GM23338 (cell line): ENCODE measurements around the gene HDAC3. TPM values are rescaled to one million over a fixed set of nuclear protein-coding genes. Genes with fewer than 3 reads are reported as not detected.

Experiments used
- ATAC-seq: fragments of 200-7000 bp; cut with Tn5 transposase; 3 replicates; pipeline ENCODE4 v1.9.1; 2020
- DNase-seq: peaks from one replicate; pipeline ENCODE4 v3.0.0-alpha.2; 2015; ENCODE audit warnings: low spot score
- H2AFZ ChIP-seq: fragments of 200-600 bp; sonication (generic); 2 replicates; pipeline ENCODE4 v1.8.0; 2016; ENCODE audit warnings: antibody characterized with exemption, mild to moderate bottlenecking, moderate library complexity
- H3F3A ChIP-seq: fragments of 200-600 bp; sonication (generic); replicated peaks from 2 replicates; pipeline ENCODE4 v1.8.0; 2017; ENCODE audit warnings: antibody characterized with exemption, mixed run types, low read depth
- H3K27ac ChIP-seq: fragments of 200-600 bp; sonication (generic); 2 replicates; pipeline ENCODE4 v1.6.1; 2016; ENCODE audit warnings: low read depth
- H3K27me3 ChIP-seq: fragments of 200-600 bp; sonication (generic); 2 replicates; pipeline ENCODE4 v1.8.0; 2016; ENCODE audit warnings: mild to moderate bottlenecking, mixed run types, moderate library complexity; ENCODE audit not compliant: insufficient read depth
- H3K36me3 ChIP-seq: fragments of 200-600 bp; sonication (generic); 2 replicates; pipeline ENCODE4 v1.8.0; 2016; ENCODE audit warnings: mild to moderate bottlenecking; ENCODE audit not compliant: insufficient read depth
- H3K4me1 ChIP-seq: fragments of 200-600 bp; sonication (generic); 2 replicates; pipeline ENCODE4 v1.8.0; 2016; ENCODE audit warnings: mild to moderate bottlenecking, moderate library complexity; ENCODE audit not compliant: insufficient read depth
- H3K4me2 ChIP-seq: fragments of 200-600 bp; sonication (generic); 2 replicates; pipeline ENCODE4 v1.7.1; 2017; ENCODE audit warnings: mixed run types
- H3K4me3 ChIP-seq: fragments of 200-600 bp; sonication (generic); 2 replicates; pipeline ENCODE4 v1.6.1; 2016; ENCODE audit warnings: mixed run types
- H3K79me2 ChIP-seq: fragments of 200-600 bp; sonication (generic); replicated peaks from 2 replicates; pipeline ENCODE4 v1.8.0; 2017; ENCODE audit warnings: mild to moderate bottlenecking; ENCODE audit not compliant: insufficient read depth
- H3K9me2 ChIP-seq: fragments of 200-600 bp; sonication (generic); 2 replicates; pipeline ENCODE4 v1.8.0; 2017; ENCODE audit not compliant: insufficient read depth
- H4K20me1 ChIP-seq: fragments of 200-600 bp; sonication (generic); replicated peaks from 2 replicates; pipeline ENCODE4 v1.8.0; 2017; ENCODE audit warnings: mild to moderate bottlenecking; ENCODE audit not compliant: insufficient read depth
- H3K27ac Mint-ChIP-seq: 2 replicates; pipeline ENCODE4 v1.8.0; 2020; ENCODE audit warnings: inconsistent platforms, mild to moderate bottlenecking, moderate library complexity, mixed read lengths
- H3K27me3 Mint-ChIP-seq: 3 replicates; pipeline ENCODE4 v1.8.0; 2022; ENCODE audit warnings: low read depth, mild to moderate bottlenecking, moderate library complexity, mixed read lengths, inconsistent platforms; ENCODE audit not compliant: insufficient read depth, poor library complexity
- H3K36me3 Mint-ChIP-seq: 3 replicates; pipeline ENCODE4 v1.8.0; 2021; ENCODE audit warnings: low read depth, mild to moderate bottlenecking, inconsistent platforms, moderate library complexity, mixed read lengths
- H3K4me1 Mint-ChIP-seq: 3 replicates; pipeline ENCODE4 v1.8.0; 2020; ENCODE audit warnings: mild to moderate bottlenecking, inconsistent platforms, mixed read lengths
- H3K4me3 Mint-ChIP-seq: 3 replicates; pipeline ENCODE4 v1.8.0; 2021; ENCODE audit warnings: moderate library complexity, mild to moderate bottlenecking, inconsistent platforms, mixed read lengths
- H3K9me3 Mint-ChIP-seq: 3 replicates; pipeline ENCODE4 v1.8.0; 2020; ENCODE audit warnings: moderate library complexity, mild to moderate bottlenecking, inconsistent platforms, mixed read lengths
- EZH2 ChIP-seq: fragments of 200-600 bp; sonication (generic); IDR thresholded peaks from one replicate; pipeline ENCODE4 v1.8.0; 2017; ENCODE audit warnings: antibody characterized with exemption, mild to moderate bottlenecking, low read depth; ENCODE audit not compliant: unreplicated experiment
- EZH2phosphoT487 ChIP-seq: fragments of 200-600 bp; sonication (generic); IDR thresholded peaks from one replicate; pipeline ENCODE4 v1.8.1; 2018; ENCODE audit warnings: antibody characterized with exemption; ENCODE audit not compliant: unreplicated experiment
- STAT1 ChIP-seq: IDR thresholded peaks from one replicate; pipeline ENCODE4 v1.6.1; 2016; ENCODE audit warnings: antibody characterized with exemption; ENCODE audit not compliant: unreplicated experiment
- ZNF114 ChIP-seq: fragments of 250-450 bp; sonication (Bioruptor Pico); IDR thresholded peaks from 2 replicates; pipeline ENCODE4 v1.5.0; 2020; ENCODE audit warnings: mild to moderate bottlenecking, moderate library complexity
- polyA plus RNA-seq: library from polyadenylated mRNA; unstranded; fragments of >200 nt; fragmentation: Nextera tagmentation; extraction: Ambion mirVana; gene quantifications from 2 replicates; pipeline ENCODE4 v1.2.1, GENCODE V29; 2016
- total RNA-seq: library from RNA; depleted of rRNA; stranded (reverse); fragments of >200 nt; shearing (Covaris generic); gene quantifications from 2 replicates; pipeline ENCODE4 v1.2.3, GENCODE V29; 2014
- TF ChIP-seq, protein P1 (sequence below): fragments of 250-450 bp; sonication (Bioruptor Pico); IDR thresholded peaks from 2 replicates; pipeline ENCODE4 v1.5.0; 2020; ENCODE audit warnings: mild to moderate bottlenecking, moderate library complexity

HDAC3 gene
- total and polyA plus RNA-seq, 2 experiments from 2014 or later, result 59.2 to 90.0 TPM

DNA sequence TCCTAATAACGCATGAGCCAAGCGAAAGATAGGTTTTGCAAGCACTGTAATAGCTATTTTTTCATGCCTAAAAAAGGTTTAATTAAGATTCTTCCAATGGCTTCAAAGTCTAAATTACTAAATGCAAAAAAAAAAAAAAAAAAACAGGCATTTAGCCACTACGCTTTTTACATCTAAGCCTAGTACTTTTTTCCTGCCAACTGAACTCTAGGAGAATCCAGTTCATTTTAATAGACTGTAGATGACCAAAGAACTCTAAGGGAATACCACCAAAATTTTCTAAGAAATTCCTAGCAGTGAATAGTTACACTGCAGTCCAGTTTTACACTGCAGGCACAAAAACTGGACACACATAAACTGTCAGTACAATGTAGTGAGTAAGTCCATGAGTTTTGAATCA, 27.6 kb downstream of the HDAC3 start (continued):
- TF ChIP-seq, protein P1, sequence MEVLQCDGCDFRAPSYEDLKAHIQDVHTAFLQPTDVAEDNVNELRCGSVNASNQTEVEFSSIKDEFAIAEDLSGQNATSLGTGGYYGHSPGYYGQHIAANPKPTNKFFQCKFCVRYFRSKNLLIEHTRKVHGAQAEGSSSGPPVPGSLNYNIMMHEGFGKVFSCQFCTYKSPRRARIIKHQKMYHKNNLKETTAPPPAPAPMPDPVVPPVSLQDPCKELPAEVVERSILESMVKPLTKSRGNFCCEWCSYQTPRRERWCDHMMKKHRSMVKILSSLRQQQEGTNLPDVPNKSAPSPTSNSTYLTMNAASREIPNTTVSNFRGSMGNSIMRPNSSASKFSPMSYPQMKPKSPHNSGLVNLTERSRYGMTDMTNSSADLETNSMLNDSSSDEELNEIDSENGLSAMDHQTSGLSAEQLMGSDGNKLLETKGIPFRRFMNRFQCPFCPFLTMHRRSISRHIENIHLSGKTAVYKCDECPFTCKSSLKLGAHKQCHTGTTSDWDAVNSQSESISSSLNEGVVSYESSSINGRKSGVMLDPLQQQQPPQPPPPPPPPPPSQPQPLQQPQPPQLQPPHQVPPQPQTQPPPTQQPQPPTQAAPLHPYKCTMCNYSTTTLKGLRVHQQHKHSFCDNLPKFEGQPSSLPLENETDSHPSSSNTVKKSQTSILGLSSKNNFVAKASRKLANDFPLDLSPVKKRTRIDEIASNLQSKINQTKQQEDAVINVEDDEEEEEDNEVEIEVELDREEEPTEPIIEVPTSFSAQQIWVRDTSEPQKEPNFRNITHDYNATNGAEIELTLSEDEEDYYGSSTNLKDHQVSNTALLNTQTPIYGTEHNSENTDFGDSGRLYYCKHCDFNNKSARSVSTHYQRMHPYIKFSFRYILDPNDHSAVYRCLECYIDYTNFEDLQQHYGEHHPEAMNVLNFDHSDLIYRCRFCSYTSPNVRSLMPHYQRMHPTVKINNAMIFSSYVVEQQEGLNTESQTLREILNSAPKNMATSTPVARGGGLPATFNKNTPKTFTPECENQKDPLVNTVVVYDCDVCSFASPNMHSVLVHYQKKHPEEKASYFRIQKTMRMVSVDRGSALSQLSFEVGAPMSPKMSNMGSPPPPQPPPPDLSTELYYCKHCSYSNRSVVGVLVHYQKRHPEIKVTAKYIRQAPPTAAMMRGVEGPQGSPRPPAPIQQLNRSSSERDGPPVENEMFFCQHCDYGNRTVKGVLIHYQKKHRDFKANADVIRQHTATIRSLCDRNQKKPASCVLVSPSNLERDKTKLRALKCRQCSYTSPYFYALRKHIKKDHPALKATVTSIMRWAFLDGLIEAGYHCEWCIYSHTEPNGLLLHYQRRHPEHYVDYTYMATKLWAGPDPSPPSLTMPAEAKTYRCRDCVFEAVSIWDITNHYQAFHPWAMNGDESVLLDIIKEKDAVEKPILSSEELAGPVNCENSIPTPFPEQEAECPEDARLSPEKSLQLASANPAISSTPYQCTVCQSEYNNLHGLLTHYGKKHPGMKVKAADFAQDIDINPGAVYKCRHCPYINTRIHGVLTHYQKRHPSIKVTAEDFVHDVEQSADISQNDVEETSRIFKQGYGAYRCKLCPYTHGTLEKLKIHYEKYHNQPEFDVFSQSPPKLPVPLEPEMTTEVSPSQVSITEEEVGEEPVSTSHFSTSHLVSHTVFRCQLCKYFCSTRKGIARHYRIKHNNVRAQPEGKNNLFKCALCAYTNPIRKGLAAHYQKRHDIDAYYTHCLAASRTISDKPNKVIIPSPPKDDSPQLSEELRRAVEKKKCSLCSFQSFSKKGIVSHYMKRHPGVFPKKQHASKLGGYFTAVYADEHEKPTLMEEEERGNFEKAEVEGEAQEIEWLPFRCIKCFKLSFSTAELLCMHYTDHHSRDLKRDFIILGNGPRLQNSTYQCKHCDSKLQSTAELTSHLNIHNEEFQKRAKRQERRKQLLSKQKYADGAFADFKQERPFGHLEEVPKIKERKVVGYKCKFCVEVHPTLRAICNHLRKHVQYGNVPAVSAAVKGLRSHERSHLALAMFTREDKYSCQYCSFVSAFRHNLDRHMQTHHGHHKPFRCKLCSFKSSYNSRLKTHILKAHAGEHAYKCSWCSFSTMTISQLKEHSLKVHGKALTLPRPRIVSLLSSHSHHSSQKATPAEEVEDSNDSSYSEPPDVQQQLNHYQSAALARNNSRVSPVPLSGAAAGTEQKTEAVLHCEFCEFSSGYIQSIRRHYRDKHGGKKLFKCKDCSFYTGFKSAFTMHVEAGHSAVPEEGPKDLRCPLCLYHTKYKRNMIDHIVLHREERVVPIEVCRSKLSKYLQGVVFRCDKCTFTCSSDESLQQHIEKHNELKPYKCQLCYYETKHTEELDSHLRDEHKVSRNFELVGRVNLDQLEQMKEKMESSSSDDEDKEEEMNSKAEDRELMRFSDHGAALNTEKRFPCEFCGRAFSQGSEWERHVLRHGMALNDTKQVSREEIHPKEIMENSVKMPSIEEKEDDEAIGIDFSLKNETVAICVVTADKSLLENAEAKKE, result no peak
- no peak for TF ChIP-seq STAT1

DNA sequence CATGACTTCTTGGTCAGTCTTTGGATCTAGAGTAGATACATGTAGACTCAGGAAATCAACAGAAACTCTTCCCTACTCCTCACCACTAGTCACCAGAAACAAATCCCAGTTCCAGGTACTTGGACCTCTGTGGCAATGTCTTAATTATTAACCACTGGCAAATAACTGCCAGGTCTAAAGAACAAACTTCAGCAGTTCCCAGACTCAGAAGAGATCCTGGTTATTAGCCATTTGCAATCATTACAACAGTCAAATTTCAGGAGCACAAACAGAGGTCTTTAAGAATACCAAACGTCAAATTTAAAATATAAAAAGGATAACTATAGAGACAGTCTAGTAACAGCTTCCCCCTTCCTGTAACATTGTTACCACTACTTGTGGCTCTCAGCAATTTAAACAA, 28.1 kb downstream of the HDAC3 start:
- no peaks in the 10 kb centered on the region for H3F3A ChIP-seq
- TF ChIP-seq, protein P1, result no peak
- TF ChIP-seq EZH2, result no peak
- TF ChIP-seq ZNF114, result no peak
- no peak for TF ChIP-seq STAT1
- no peak for TF ChIP-seq EZH2phosphoT487
- peaks cover 22% of the 10 kb centered on the region for H4K20me1 ChIP-seq
- peaks cover 4% of the 10 kb centered on the region; the same call in 1 of the 3 replicates for H3K36me3 Mint-ChIP-seq
- H3K27ac ChIP-seq, result no peak overlapping the region
- H3K27me3 Mint-ChIP-seq, result no peaks in the 10 kb centered on the region
- no peaks in the 10 kb centered on the region for H3K36me3 ChIP-seq
- ATAC-seq (no peak), DNase-seq (no peak)
- no peak overlapping the region for H3K27ac Mint-ChIP-seq
- H3K4me2 ChIP-seq, result no peak overlapping the region
- peaks cover 6% of the 10 kb centered on the region for H3K4me1 ChIP-seq
- no peak overlapping the region for H2AFZ ChIP-seq
- H3K4me3 Mint-ChIP-seq, result no peak overlapping the region
- H3K4me1 Mint-ChIP-seq, result peaks cover 16% of the 10 kb centered on the region
- no peak overlapping the region for H3K4me3 ChIP-seq
- H3K79me2 ChIP-seq, result peaks cover 100% of the 10 kb centered on the region
- no peaks in the 10 kb centered on the region for H3K9me3 Mint-ChIP-seq
- no peaks in the 10 kb centered on the region for H3K9me2 ChIP-seq
- no peaks in the 10 kb centered on the region for H3K27me3 ChIP-seq
